Fibroblast of skin of back (primary cell): ENCODE measurements around the gene NUDT22.
"Not testable (repeated sequence)": the region's sequence is repeated elsewhere in the genome, so short reads cannot be mapped to it uniquely, and the experiment has no call there.

Experiments used
- DNase-seq: peaks from one replicate; pipeline ENCODE4 v3.0.0-alpha.2; 2013

NUDT22 gene

GRCh38 chr11:64243236-64243854 is 17.3 kb downstream of the NUDT22 start:
- DNase-seq: no peak

GRCh38 chr11:64244107-64244506 is 18.0 kb downstream of the NUDT22 start:
- DNase-seq: no peak

- no peak for DNase-seq
Measured at GRCh38 chr11:64244966-64245365, 18.9 kb downstream of the NUDT22 start.

GRCh38 chr11:64245401-64245796 is 19.3 kb downstream of the NUDT22 start:
- no peak for DNase-seq

GRCh38 chr11:64245797-64246620 is 19.9 kb downstream of the NUDT22 start:
- peak; percentile 98 for DNase-seq

- not testable (repeated sequence) for DNase-seq
Measured at GRCh38 chr11:64246621-64246870, 20.5 kb downstream of the NUDT22 start.

- DNase-seq: peak; percentile 93
Measured at GRCh38 chr11:64246871-64247728, 21.0 kb downstream of the NUDT22 start, which contains the start of gene PPP1R14B. Gene PPP1R14B, minus strand, starts transcription at chr11:64246943. Its CDS starts 270 bp downstream, at chr11:64246673.

GRCh38 chr11:64247729-64248531 is 21.9 kb downstream of the NUDT22 start:
- DNase-seq: no peak

- no peak for DNase-seq
Measured at GRCh38 chr11:64248578-64248977, 22.5 kb downstream of the NUDT22 start.

GRCh38 chr11:64249038-64249437 is 23.0 kb downstream of the NUDT22 start:
- no peak for DNase-seq

GRCh38 chr11:64249563-64250414 is 23.7 kb downstream of the NUDT22 start:
- DNase-seq: no peak

- no peak for DNase-seq
Measured at GRCh38 chr11:64250415-64251015, 24.4 kb downstream of the NUDT22 start.

- peak; percentile 49 for DNase-seq
Measured at GRCh38 chr11:64251016-64251752, 25.1 kb downstream of the NUDT22 start, which contains the start of gene PLCB3. Gene PLCB3, plus strand, starts transcription at chr11:64251530. Its CDS starts 120 bp downstream, at chr11:64251650.

- no peak for DNase-seq
Measured at GRCh38 chr11:64251753-64252002, 25.6 kb downstream of the NUDT22 start.

- peak; percentile 44 for DNase-seq
Measured at GRCh38 chr11:64252003-64252872, 26.2 kb downstream of the NUDT22 start.

- no peak for DNase-seq
Measured at GRCh38 chr11:64253043-64253442, 27.0 kb downstream of the NUDT22 start.

- DNase-seq: peak; percentile 37
Measured at GRCh38 chr11:64253481-64253880, 27.4 kb downstream of the NUDT22 start.

- DNase-seq: no peak
Measured at GRCh38 chr11:64254326-64254725, 28.3 kb downstream of the NUDT22 start.
